HG03354 (cell line): ENCODE results near the gene ELF3.
"Not testable (repeated sequence)": the region's sequence is repeated elsewhere in the genome, so short reads cannot be mapped to it uniquely, and the experiment has no call there.

Source experiments
- ATAC-seq: cut with Tn5 transposase; IDR thresholded peaks from one replicate; pipeline ENCODE4 v1.9.1; 2021; ENCODE audit warnings: mild to moderate bottlenecking; ENCODE audit not compliant: unreplicated experiment, poor library complexity, severe bottlenecking

Gene ELF3

DNA sequence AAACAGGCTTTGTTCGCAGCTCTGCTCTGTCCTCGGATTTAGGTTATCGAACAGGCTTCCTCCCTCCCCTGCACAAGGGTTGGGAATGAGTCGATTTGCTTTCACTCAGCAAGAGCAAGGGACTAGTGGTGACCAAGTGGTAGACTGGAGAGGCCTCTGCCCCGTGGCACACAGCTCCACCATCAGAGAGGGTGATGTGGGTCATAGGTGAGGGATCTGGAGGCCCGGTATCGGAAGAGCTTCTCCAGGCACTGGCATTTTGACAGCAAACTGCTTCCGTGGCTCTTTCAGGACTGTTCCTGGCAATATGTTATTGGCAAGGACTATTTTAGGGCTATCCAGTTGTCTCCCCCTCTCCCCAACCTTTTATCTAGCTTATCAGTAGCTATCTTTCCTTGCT is 3.1 kb upstream of the ELF3 start:
- ATAC-seq, result no peak

DNA sequence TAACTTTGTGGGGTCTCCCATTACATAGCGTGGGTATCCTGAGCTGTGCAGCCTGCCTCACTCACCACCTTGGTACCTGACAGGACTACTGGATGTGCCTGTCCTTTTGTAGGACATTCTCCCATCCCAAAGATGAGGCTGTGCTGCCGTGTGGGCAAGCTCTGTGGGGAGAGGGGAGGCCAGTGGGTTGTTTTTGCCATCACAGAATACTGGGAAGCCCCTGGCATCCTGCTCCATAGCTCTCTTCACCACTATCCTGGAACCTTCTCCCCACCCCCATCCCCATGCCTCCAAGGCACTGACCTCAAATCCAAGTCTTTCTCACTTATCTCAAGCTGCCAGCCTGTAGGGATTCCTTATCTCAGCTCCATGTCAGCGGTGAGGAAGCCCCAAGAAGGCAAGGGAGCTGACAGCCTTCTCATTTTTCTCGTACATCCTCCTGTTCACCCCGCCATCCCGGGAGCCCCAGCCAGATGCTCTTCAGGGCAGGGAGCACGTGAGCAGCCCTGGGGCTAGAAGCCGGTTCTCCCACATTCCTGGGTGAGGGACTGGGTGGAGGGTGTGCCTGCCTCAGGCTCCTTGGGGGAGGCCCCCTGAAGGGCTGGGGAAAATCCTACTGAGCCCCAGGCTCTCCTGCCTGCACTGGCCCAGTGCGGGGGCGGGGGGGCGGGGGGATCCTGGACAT is 2.4 kb upstream of the ELF3 start:
- ATAC-seq, result no peak

DNA sequence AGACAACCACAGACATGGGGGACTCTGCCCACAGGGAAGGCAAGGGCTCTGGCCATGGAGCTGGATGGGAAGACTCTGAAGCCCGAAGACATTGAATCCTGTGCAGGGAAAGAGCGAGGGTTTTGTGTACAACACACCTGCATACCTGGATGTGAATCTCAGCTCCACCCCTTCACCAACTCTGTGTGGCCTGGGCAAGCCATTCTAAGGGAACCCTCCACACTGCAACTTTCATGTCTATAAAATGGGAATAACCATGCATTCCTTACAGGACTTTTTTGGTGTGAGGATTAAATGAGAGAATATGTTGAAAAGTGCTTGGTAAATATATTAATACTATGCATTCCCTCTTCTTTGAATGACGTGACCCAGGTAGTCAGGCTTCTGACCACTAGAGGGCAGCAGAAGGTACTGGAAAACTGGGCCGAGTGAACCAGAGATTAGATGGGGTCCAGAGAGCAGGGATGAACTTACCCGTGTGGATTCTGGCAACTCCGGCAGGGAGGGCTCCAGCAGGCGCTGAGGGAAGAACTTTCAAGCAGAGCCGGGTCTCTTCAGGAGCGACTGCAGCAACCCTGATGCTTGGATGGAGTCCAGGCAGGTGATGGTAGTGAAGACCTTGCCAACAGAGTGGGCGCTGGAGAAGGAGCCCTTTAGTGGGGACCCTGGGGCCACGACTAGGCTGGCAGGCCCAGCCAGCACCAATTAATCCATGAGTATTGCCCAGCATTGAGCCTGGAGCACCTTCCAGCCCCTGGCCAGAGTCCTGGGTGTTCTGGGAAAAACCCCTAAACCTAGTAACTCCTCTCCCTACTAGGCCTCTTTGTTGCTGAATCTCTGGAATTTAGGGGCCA is 834 bp upstream of the ELF3 start:
- peak; percentile 51 for ATAC-seq

DNA sequence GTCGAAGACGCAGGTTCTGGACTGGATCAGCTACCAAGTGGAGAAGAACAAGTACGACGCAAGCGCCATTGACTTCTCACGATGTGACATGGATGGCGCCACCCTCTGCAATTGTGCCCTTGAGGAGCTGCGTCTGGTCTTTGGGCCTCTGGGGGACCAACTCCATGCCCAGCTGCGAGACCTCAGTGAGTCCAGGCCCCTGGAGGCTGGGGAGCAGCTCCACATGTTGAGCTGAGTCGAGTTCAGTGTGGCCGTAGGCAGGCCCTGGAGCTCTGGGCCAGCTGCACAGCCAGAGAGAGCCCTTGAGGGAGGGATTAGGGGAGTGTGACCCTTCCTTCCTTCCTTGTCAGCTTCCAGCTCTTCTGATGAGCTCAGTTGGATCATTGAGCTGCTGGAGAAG is 1.6 kb downstream of the ELF3 start:
- ATAC-seq, result no peak

DNA sequence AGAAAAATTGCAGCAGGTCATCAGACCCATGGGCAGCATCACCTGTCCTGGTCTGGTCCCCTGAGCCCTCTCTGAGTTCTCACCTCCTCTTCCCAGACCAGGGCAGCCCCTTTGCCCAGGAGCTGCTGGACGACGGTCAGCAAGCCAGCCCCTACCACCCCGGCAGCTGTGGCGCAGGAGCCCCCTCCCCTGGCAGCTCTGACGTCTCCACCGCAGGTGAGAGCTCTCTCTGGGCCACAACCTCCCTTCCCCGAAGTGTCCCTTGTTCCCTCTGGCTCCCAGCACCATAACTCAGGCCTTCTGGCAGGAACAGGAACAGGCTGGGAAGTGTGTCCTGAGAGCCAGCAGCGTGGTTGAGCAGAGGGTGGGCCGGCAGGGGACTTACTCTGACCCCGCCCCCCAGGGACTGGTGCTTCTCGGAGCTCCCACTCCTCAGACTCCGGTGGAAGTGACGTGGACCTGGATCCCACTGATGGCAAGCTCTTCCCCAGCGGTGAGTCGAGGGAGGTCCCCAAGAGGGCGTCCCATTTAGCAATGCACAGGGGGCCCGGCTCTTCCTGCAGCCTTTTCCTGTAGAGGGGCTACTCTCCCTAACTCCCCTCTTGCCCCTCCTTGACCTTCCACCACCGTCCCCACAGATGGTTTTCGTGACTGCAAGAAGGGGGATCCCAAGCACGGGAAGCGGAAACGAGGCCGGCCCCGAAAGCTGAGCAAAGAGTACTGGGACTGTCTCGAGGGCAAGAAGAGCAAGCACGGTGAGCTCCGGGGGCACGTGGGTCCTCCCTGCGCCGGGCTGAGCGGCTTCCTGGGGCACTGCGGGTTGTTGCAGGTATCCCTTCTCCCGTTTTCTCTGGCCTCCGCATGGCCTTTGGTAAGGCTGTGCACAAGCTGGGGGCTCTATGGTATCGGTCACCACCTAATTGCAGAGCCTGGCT is 2.4 kb downstream of the ELF3 start:
- no peak for ATAC-seq

DNA sequence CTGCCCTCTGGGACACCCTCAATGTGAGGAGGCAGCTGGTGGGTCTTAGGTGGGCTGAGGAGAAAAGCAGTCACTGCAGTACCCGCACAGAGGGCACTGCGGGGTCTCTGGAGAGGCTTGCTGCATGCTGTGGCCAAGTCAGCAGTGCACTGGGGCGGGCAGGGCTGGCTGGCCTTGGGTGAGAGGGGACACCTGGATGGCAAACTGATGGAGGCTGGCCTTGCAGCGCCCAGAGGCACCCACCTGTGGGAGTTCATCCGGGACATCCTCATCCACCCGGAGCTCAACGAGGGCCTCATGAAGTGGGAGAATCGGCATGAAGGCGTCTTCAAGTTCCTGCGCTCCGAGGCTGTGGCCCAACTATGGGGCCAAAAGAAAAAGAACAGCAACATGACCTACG is 3.2 kb downstream of the ELF3 start:
- ATAC-seq, result no peak

GRCh38 chr1:202014060-202014459 is 3.7 kb downstream of the ELF3 start:
- ATAC-seq, result no peak

DNA sequence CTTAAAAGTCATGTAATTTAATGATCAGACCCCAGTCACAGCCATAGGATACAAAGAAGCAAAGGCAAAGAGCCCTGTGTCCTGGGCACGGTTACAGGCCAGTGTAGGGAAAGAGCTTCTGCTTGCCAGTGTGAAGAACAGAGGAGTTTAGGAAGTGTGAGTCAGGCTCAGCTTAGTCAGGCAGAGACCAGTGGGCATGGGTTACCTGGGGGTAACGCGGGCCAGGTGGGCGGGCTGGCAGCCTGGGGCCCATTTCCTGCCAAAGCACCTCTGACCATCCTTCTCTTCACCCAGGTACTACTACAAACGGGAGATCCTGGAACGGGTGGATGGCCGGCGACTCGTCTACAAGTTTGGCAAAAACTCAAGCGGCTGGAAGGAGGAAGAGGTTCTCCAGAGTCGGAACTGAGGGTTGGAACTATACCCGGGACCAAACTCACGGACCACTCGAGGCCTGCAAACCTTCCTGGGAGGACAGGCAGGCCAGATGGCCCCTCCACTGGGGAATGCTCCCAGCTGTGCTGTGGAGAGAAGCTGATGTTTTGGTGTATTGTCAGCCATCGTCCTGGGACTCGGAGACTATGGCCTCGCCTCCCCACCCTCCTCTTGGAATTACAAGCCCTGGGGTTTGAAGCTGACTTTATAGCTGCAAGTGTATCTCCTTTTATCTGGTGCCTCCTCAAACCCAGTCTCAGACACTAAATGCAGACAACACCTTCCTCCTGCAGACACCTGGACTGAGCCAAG is 4.7 kb downstream of the ELF3 start:
- no peak for ATAC-seq

DNA sequence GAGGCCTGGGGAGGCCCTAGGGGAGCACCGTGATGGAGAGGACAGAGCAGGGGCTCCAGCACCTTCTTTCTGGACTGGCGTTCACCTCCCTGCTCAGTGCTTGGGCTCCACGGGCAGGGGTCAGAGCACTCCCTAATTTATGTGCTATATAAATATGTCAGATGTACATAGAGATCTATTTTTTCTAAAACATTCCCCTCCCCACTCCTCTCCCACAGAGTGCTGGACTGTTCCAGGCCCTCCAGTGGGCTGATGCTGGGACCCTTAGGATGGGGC is 5.2 kb downstream of the ELF3 start:
- no peak for ATAC-seq

GRCh38 chr1:202016022-202016810 is 5.8 kb downstream of the ELF3 start:
- ATAC-seq, result no peak

DNA sequence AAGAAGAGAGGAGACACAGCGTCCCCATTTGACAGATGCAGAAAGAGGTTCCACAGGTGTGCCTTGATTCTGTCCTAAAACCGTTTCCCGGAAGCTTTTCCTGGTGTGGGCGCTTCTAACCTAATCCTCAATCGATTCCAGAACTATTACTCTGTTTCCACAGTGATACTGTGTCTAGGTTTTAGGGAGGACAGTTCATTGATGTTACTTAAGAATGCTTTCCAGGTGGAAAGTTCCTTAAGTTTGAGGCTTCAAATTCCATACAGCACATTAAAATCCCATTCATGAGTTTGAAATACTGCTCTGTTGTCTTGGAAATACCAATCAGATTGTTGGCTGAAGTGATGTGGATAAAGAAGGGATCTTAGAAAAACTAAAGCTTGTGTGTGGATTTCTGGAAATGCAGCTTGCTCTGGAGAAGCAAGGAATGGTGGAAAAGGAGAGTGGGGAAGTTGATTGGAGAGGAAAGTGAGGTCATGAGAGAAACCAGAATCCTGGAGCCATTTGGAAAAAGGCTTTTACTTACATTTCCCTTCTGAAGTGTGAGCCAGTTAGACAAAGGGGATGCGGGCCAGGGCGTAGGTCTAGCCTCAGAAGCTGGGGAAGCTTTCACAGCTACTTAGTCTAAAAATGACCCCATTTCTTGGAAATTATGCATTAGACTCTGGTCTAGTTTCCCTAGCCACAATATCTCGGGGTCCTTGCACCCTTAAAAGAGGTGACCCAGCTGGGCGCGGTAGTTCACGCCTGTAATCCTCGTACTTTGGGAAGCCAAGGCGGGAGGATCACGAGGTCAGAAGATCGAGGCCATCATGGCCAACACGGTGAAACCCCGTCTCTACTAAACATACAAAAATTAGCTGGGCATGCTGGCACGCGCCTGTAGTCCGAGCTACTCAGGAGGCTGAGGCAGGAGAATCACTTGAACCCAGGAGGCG is 6.7 kb downstream of the ELF3 start:
- ATAC-seq, result no peak

GRCh38 chr1:202017749-202018467 is 7.5 kb downstream of the ELF3 start:
- no peak for ATAC-seq

- ATAC-seq, result no peak
Measured at GRCh38 chr1:202018468-202019234, 8.3 kb downstream of the ELF3 start.

DNA sequence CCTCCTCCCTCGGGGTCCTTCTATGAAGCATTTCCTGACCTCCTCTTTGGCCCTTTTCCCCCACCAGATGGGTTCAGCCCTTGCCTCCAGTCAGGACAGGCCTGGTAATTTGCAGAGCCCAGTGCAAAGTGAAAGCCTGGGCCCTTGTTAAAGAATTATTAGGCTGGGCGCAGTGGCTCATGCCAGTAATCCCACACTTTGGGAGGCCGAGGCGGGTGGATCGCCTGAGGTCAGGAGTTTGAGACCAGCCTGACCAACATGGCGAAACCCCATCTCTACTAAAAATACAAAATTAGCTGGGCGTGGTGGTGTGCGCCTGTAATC is 8.8 kb downstream of the ELF3 start:
- not testable (repeated sequence) for ATAC-seq

- no peak for ATAC-seq
Measured at GRCh38 chr1:202023001-202023433, 12.6 kb downstream of the ELF3 start.

DNA sequence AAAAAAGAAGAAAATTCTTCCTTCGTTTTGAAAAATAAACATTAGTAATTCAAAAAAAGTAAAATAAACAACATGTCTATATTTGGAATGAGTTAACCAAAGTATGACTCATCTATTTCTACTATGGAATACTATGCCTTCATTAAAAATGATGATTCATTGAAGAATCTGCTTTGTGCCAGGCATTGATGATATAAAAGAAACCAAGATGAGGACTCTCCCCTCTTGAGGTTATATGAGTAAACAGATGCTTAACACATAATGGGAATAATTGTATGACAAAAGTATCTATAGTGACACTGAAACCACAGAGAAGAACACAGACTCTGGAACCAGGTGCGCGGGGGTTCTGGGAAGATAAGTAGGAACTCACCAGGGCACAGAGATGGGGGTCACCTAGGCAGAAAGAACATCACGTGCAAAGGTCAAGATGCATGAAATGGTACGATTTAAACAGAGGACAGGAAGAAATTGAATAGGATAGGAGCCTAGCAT is 18.8 kb downstream of the ELF3 start:
- no peak for ATAC-seq

DNA sequence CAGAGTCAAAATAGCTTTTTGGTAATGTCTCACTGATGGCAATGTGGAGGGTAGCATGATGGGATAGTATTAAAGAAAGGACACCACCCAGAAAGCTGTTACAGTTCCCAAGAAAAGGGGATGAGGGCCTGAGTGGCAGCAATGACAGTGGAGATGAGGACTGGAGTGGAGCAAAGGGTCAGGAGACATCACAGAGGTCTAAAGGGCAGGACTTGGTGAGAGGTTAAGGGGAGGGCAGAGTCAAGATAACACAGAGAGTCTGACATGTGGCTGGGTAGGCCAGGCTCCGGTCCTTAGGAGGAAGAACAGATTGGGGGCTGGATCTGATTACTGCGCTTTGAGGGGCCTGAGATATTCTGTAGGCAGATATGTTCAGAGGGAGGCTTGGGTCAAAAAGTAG is 19.3 kb downstream of the ELF3 start:
- ATAC-seq, result no peak
